Neural crest cell (in vitro differentiated cells): Measurements from ENCODE around the gene CCDC27. TPM values are rescaled to one million over a fixed set of nuclear protein-coding genes. Genes with fewer than 3 reads are reported as not detected.

Source experiments
- DNase-seq: peaks from one replicate; pipeline ENCODE4 v3.0.0; 2021; ENCODE audit warnings: low read depth, mixed read lengths, low spot score
- H3K27ac Mint-ChIP-seq: one replicate; pipeline ENCODE4 v1.8.0; 2021; ENCODE audit warnings: mild to moderate bottlenecking, mixed read lengths; ENCODE audit not compliant: unreplicated experiment
- H3K27me3 Mint-ChIP-seq: 2 replicates; pipeline ENCODE4 v1.8.0; 2021; ENCODE audit warnings: low read depth, mild to moderate bottlenecking, mixed read lengths
- H3K36me3 Mint-ChIP-seq: 2 replicates; pipeline ENCODE4 v1.8.0; 2021; ENCODE audit warnings: low read depth, mild to moderate bottlenecking, mixed read lengths
- H3K4me1 Mint-ChIP-seq: 2 replicates; pipeline ENCODE4 v1.8.0; 2021; ENCODE audit warnings: mixed read lengths
- H3K4me3 Mint-ChIP-seq: one replicate; pipeline ENCODE4 v1.8.0; 2021; ENCODE audit warnings: mild to moderate bottlenecking, mixed read lengths
- H3K9me3 Mint-ChIP-seq: 2 replicates; pipeline ENCODE4 v1.8.0; 2021; ENCODE audit warnings: mixed read lengths
- total RNA-seq: library from RNA; stranded (reverse); gene quantifications from 2 replicates; pipeline ENCODE4 v1.2.1, GENCODE V29; 2021
- TF ChIP-seq, protein P1 (sequence below): fragments of 200-600 bp; sonication (generic); conservative IDR thresholded peaks from 2 replicates; pipeline ENCODE4 v1.5.0; 2021; ENCODE audit warnings: antibody characterized with exemption, mild to moderate bottlenecking

CCDC27 gene
- total RNA-seq, 1 donor from 2014 or later, result not detected

DNA sequence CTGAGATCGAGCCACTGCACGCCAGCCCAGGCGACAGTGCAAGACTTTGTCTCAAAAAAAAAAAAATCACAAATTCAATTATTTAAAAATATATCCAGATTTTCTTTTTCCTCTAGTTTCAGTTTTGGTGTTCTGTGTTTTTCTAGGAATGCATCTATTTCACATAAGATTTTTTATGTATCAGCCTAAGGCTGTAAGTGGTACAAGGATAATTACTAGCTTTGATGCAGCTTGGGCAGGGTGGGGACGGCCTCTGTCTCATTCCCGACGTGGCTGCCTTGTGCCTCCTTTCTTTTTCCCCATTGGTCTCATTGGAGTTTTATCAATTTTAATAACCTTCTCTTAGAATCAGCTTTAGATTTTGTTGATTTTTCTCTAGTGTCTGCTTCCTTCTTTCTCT lies 6.9 kb downstream of the CCDC27 start:
- peaks cover 24% of the 10 kb centered on the region for H3K27me3 Mint-ChIP-seq
- no peak overlapping the region for H3K4me3 Mint-ChIP-seq
- no peak for DNase-seq
- no peaks in the 10 kb centered on the region for H3K9me3 Mint-ChIP-seq
- H3K27ac Mint-ChIP-seq, result no peak overlapping the region
- TF ChIP-seq, protein P1, sequence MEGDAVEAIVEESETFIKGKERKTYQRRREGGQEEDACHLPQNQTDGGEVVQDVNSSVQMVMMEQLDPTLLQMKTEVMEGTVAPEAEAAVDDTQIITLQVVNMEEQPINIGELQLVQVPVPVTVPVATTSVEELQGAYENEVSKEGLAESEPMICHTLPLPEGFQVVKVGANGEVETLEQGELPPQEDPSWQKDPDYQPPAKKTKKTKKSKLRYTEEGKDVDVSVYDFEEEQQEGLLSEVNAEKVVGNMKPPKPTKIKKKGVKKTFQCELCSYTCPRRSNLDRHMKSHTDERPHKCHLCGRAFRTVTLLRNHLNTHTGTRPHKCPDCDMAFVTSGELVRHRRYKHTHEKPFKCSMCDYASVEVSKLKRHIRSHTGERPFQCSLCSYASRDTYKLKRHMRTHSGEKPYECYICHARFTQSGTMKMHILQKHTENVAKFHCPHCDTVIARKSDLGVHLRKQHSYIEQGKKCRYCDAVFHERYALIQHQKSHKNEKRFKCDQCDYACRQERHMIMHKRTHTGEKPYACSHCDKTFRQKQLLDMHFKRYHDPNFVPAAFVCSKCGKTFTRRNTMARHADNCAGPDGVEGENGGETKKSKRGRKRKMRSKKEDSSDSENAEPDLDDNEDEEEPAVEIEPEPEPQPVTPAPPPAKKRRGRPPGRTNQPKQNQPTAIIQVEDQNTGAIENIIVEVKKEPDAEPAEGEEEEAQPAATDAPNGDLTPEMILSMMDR, result no peak
- H3K36me3 Mint-ChIP-seq, result no peaks in the 10 kb centered on the region
- H3K4me1 Mint-ChIP-seq, result no peaks in the 10 kb centered on the region

DNA sequence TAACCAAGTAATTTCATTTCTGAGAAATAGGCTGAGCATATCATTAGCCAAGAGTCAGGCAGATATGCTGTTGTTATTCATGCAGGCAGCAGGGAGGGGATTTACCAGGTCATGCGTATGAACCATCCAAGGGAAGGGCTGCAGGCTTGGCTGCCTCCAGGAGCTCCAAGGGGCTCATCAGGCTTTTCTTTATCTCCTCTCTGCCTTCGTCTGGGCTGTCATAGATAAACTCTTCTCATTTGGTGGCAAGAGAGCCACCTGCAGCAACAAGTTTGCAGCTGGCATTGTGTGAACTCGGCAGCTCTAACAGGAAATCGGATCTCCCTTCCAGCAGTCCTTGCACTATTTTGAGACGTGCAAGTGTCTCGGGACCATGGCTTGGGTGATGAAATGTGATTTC lies 7.5 kb downstream of the CCDC27 start:
- Mint-ChIP-seq H3K27me3 (peaks cover 26% of the 10 kb centered on the region), H3K4me3 (no peak overlapping the region), H3K4me1 (no peaks in the 10 kb centered on the region), H3K9me3 (no peaks in the 10 kb centered on the region), H3K27ac (no peak overlapping the region), H3K36me3 (no peaks in the 10 kb centered on the region)
- DNase-seq, result no peak
- TF ChIP-seq, protein P1, result no peak

DNA sequence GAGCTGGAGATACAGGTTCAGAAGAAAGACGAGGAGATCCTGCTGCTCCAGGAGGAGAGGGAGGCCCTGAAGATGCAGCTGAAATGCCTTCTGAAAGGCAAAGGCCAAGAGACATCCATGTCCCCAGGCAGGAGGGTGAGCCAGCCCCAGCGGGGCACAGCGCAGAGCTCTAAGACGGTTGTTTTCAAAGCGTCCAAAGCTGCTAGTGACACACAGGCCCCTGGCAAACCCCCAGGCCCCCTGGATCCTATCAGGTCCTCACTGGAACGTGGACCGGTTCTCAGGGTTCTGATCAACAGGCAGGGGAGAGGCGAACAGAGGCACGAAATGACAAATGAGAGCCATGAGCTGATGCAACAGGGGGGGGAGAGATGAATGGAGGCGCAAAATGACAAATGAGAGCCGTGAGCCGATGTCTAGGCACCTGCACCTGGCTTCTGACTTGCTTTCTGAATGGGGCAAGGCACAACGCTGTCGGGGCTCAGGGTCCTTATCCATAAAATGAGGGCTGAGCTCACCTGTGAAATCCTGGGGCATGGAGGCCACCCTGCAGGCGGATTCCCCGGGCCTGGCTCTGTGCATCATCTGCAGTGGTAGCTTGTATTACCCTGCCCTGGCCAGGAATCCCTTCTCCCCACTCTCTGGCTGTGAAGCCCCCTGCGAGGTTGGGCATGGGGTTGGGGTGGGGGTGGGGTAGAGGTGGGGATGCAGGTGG lies 9.2 kb downstream of the CCDC27 start:
- Mint-ChIP-seq H3K9me3 (no peaks in the 10 kb centered on the region), H3K36me3 (no peaks in the 10 kb centered on the region), H3K27ac (no peak overlapping the region), H3K4me3 (no peak overlapping the region), H3K27me3 (peaks cover 28% of the 10 kb centered on the region), H3K4me1 (no peaks in the 10 kb centered on the region)
- DNase-seq, result no peak
- TF ChIP-seq, protein P1, result no peak

DNA sequence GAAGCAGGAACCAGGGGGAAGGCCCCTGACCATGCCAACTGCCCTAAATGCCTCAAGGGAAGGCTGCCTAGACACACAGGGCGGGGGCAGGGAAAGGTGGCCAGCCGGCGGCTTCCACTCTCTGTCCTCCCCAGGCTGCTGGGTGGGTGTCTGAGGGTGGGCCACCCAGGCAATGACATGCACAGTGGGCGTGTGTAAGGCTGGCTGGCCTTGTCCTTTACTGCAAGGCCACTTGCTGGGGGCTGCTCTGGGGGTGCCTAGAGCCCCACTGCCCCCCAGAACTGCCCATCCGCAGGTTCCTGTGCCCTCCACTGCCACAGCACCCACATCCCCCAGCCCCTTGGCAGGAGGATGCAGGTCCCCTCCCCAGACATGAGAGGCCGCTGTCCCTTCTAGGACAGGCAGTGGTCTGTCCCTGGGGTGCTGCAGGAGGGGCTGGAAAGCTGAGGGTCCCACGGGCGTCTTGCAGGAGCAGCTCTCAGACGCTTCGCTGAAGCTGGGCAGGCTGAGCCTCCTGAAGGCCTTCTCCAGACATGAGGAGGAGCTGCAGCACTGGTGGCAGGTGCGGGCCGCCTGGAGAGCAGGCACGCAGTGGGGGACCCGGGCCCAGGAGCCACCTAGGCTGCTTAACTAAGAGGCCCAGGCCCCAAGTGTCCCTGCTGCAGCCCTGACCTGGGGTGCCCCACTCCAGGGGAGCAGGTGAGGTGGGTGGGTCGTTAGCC lies 10.1 kb downstream of the CCDC27 start:
- H3K4me1 Mint-ChIP-seq, result no peaks in the 10 kb centered on the region
- no peak overlapping the region for H3K4me3 Mint-ChIP-seq

DNA sequence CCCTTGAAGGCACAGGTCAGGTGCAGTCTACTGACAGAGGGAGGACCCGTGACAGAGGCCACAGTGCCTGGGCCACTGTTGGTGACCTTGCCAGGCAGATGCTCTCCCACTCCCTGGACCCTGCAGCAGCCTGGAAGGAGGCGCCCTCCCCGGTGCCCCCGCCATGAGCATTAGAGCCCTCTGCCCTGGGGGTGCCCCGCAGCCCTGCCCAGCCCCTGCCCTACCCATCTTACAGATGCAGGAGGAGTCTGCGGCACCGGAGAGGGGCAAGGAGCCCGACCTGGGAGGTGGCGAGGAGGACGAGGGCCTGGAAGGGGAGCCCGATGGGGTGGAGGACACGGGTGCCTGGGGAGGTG lies 10.6 kb downstream of the CCDC27 start:
- Mint-ChIP-seq H3K4me1 (no peaks in the 10 kb centered on the region), H3K36me3 (no peaks in the 10 kb centered on the region), H3K27me3 (peaks cover 25% of the 10 kb centered on the region), H3K4me3 (no peak overlapping the region), H3K27ac (no peak overlapping the region), H3K9me3 (no peaks in the 10 kb centered on the region)
- TF ChIP-seq, protein P1, result no peak
- no peak for DNase-seq

More for the DNA sequence above, 10.1 kb downstream of the CCDC27 start:
- DNase-seq, result no peak
- H3K27ac Mint-ChIP-seq, result no peak overlapping the region
- H3K9me3 Mint-ChIP-seq, result no peaks in the 10 kb centered on the region
- peaks cover 25% of the 10 kb centered on the region for H3K27me3 Mint-ChIP-seq
- H3K36me3 Mint-ChIP-seq, result no peaks in the 10 kb centered on the region
- TF ChIP-seq, protein P1, result no peak
